Measurements from ENCODE around the gene ZSWIM9. TPM values are rescaled to one million over a fixed set of nuclear protein-coding genes. Genes with fewer than 3 reads are reported as not detected.
A peak's percentile ranks its signal among the peaks of the same experiment; 100 is the strongest.

Gene ZSWIM9
- total and polyA plus RNA-seq, 11 donors, result 2.2 to 7.7 (median 6.2) TPM

- ATAC-seq, result peak in 1 of 4 donors; percentile 8
Observed at GRCh38 chr19:48122421-48122820, 48.1 kb upstream of the ZSWIM9 start.

DNA sequence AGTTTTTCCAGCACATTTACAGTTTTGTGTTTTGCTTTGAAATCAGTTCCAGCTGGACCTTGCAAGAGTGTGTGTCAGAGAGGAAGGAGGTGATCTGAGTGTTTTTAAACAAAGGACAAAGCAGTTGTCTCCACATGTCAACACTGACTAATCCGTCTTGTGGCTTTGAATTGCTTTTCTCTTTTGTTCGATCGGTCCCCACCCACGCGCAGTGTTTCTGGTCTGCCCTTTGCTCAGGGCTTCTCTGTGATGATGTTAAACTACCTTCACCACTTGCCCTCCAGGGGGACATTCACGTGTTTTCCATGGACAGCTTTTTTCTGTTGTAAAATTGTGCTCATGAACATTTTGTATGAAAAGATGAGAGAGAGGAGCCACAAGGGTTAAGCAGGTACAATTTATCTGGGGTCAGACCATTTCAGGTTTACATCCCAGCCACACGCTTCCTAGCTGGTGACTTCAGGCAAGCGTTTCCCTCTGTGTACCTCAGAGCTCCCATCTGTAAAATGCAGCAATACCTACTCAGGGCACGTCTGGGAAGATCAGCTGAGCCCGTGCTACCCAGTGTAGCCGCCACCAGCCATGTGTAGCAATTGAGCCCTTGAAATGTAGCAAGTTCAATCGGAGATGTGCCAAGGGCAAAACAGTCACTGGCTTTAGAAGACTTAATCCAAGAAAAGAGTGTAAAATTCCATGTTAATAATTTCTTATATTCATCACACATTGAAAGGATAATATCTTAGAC lies 46.4 kb upstream of the ZSWIM9 start:
- DNase-seq (no peak), ATAC-seq (peak in 2 of 4 donors; percentile 45 to 78)
- Histone ChIP-seq H3K27ac (no peak overlapping the region), H3K4me3 (no peak overlapping the region), H3K36me3 (peaks cover 0 to 45% (median 2%) of the 10 kb centered on the region in 9 donors), H3K9me3 (no peaks in the 10 kb centered on the region), H3K4me1 (peaks cover 0 to 13% (median 0%) of the 10 kb centered on the region in 12 donors), H3K27me3 (no peaks in the 10 kb centered on the region)
- 68 to 76% (median 74%) methylated on average over 12 of the region's 12 CpGs for WGBS, 4 donors
- intact Hi-C loops (cut with DNase I), result no loop called here
- no peak for TF ChIP-seq POLR2A (IDR thresholded peaks at IDR 0.05)
- TF ChIP-seq, protein P1, sequence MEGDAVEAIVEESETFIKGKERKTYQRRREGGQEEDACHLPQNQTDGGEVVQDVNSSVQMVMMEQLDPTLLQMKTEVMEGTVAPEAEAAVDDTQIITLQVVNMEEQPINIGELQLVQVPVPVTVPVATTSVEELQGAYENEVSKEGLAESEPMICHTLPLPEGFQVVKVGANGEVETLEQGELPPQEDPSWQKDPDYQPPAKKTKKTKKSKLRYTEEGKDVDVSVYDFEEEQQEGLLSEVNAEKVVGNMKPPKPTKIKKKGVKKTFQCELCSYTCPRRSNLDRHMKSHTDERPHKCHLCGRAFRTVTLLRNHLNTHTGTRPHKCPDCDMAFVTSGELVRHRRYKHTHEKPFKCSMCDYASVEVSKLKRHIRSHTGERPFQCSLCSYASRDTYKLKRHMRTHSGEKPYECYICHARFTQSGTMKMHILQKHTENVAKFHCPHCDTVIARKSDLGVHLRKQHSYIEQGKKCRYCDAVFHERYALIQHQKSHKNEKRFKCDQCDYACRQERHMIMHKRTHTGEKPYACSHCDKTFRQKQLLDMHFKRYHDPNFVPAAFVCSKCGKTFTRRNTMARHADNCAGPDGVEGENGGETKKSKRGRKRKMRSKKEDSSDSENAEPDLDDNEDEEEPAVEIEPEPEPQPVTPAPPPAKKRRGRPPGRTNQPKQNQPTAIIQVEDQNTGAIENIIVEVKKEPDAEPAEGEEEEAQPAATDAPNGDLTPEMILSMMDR (IDR thresholded peaks at IDR 0.05), result peak in 3 of 12 donors; percentile 4 to 17 (median 12)

More at GRCh38 chr19:48122421-48122820, 48.1 kb upstream of the ZSWIM9 start:
- Histone ChIP-seq H3K4me1 (peaks cover 0 to 19% (median 0%) of the 10 kb centered on the region in 12 donors), H3K36me3 (peaks cover 0 to 44% (median 0%) of the 10 kb centered on the region in 9 donors), H3K4me3 (no peak overlapping the region), H3K27ac (peak overlapping the region in 3 of 12 donors; percentile 13 to 42 (median 17)), H3K9me3 (no peaks in the 10 kb centered on the region), H3K27me3 (no peaks in the 10 kb centered on the region)
- DNase-seq, result no peak
- WGBS, 4 donors, result 66 to 75% (median 69%) methylated on average over 14 of the region's 14 CpGs
- intact Hi-C loops (cut with DNase I), result no loop called here
- TF ChIP-seq POLR2A (IDR thresholded peaks at IDR 0.05), result no peak
- TF ChIP-seq, protein P1 (IDR thresholded peaks at IDR 0.05), result no peak

GRCh38 chr19:48127561-48127960 lies 42.9 kb upstream of the ZSWIM9 start:
- H3K4me3 ChIP-seq, result no peak overlapping the region

GRCh38 chr19:48133094-48133493 lies 37.4 kb upstream of the ZSWIM9 start:
- ATAC-seq (no peak), DNase-seq (no peak)
- Histone ChIP-seq H3K9me3 (no peaks in the 10 kb centered on the region), H3K27me3 (no peaks in the 10 kb centered on the region), H3K4me1 (no peaks in the 10 kb centered on the region), H3K27ac (no peak overlapping the region), H3K36me3 (peaks cover 0 to 23% (median 0%) of the 10 kb centered on the region in 9 donors), H3K4me3 (no peak overlapping the region)
- intact Hi-C loops (cut with DNase I), result no loop called here
- TF ChIP-seq, protein P1 (IDR thresholded peaks at IDR 0.05), result no peak
- TF ChIP-seq POLR2A (IDR thresholded peaks at IDR 0.05), result no peak
- 86 to 89% (median 88%) methylated on average over 4 to 6 of the region's 6 CpGs for WGBS, 4 donors

More at GRCh38 chr19:48127561-48127960, 42.9 kb upstream of the ZSWIM9 start:
- H3K36me3 ChIP-seq, result peaks cover 0 to 56% (median 2%) of the 10 kb centered on the region in 9 donors
- no peak for DNase-seq
- TF ChIP-seq, protein P1 (IDR thresholded peaks at IDR 0.05), result no peak
- no peak for TF ChIP-seq POLR2A (IDR thresholded peaks at IDR 0.05)
- WGBS, 4 donors, result 91 to 99% (median 96%) methylated on average over 6 of the region's 6 CpGs
- no peak overlapping the region for H3K27ac ChIP-seq
- H3K9me3 ChIP-seq, result no peaks in the 10 kb centered on the region
- peaks cover 0 to 6% (median 0%) of the 10 kb centered on the region in 12 donors for H3K4me1 ChIP-seq
- ATAC-seq, result no peak
- intact Hi-C loops (cut with DNase I), result no loop called here
- H3K27me3 ChIP-seq, result no peaks in the 10 kb centered on the region

All from heart left ventricle (tissue), 16 donors.